Activated CD4-positive, alpha-beta T cell treated with anti-CD3 and anti-CD28 coated beads for 24 hours (primary cell): ENCODE measurements around the gene RAD17.
"Not testable (repeated sequence)": the region's sequence is repeated elsewhere in the genome, so short reads cannot be mapped to it uniquely, and the experiment has no call there.

Experiments used
- DNase-seq, 2 donors: peaks; one replicate each; pipeline ENCODE4 v3.0.0-alpha.2; 2020; ENCODE audit warnings: low read depth in 2 of 2

Gene RAD17

GRCh38 chr5:69374911-69375446 lies 5.4 kb downstream of the RAD17 start:
- DNase-seq, result no peak

GRCh38 chr5:69378376-69378775 lies 8.8 kb downstream of the RAD17 start:
- no peak for DNase-seq

GRCh38 chr5:69404659-69405330 lies 35.2 kb downstream of the RAD17 start:
- no peak for DNase-seq

GRCh38 chr5:69414885-69415583 lies 45.4 kb downstream of the RAD17 start, which contains the start of gene MARVELD2:
MARVELD2 (plus strand) TSS chr5:69415116; CDS start chr5:69419386, 4,270 bp downstream.
- peak in 1 of 2 donors; percentile 41 for DNase-seq

- no peak for DNase-seq
Observed at GRCh38 chr5:69415584-69415958, 46.0 kb downstream of the RAD17 start.

GRCh38 chr5:69416180-69416579 lies 46.6 kb downstream of the RAD17 start:
- DNase-seq, result no peak

- no peak for DNase-seq
Observed at GRCh38 chr5:69416699-69417098, 47.1 kb downstream of the RAD17 start.

- no peak for DNase-seq
Observed at GRCh38 chr5:69418554-69418953, 48.9 kb downstream of the RAD17 start.

GRCh38 chr5:69431424-69432303 lies 62.0 kb downstream of the RAD17 start:
- no peak for DNase-seq

- no peak for DNase-seq
Observed at GRCh38 chr5:69432412-69433206, 63.0 kb downstream of the RAD17 start.

GRCh38 chr5:69435276-69435884 lies 65.8 kb downstream of the RAD17 start:
- not testable (repeated sequence) for DNase-seq

GRCh38 chr5:69444127-69444754 lies 74.6 kb downstream of the RAD17 start:
- DNase-seq, result no peak

GRCh38 chr5:69449511-69449910 lies 79.9 kb downstream of the RAD17 start:
- no peak for DNase-seq

GRCh38 chr5:69450116-69450515 lies 80.5 kb downstream of the RAD17 start:
- DNase-seq, result no peak

GRCh38 chr5:69450527-69450926 lies 80.9 kb downstream of the RAD17 start:
- DNase-seq, result not testable (repeated sequence)

GRCh38 chr5:69451941-69452647 lies 82.5 kb downstream of the RAD17 start:
- no peak for DNase-seq

- not testable (repeated sequence) for DNase-seq
Observed at GRCh38 chr5:69453487-69453886, 83.9 kb downstream of the RAD17 start.

- no peak for DNase-seq
Observed at GRCh38 chr5:69454460-69455249, 85.0 kb downstream of the RAD17 start.
